ENCODE data around the gene HHAT. TPM values are rescaled to one million over a fixed set of nuclear protein-coding genes. Genes with fewer than 3 reads are reported as not detected.

The HHAT gene
- total and polyA plus RNA-seq, 9 of the 15 experiments (the other 6 are each of a cell fraction or from before 2014, with no cell fraction given) = 0.07 to 0.16 (median 0.13) TPM; not detected in 1

- 11% methylated on average over 1 of the region's 1 CpG for WGBS (ENCODE audit: insufficient coverage, low coverage, missing lambda C conversion rate)
- intact Hi-C loops (cut with micrococcal nuclease) (no loop called here), in situ Hi-C loops (cut with MboI) (no loop called here)
- H2AFZ ChIP-seq (ENCODE audit: low read depth, low read length) = no peak overlapping the region
- no peak overlapping the region for H3K27ac ChIP-seq (ENCODE audit: extremely low read depth, low read depth, low read length)
- H3K9me3 ChIP-seq (replicated peaks; ENCODE audit: control insufficient read depth, insufficient read depth, low read depth, low read length) = no peaks in the 10 kb centered on the region
- no peaks in the 10 kb centered on the region for H3K9me1 ChIP-seq (ENCODE audit: control insufficient read depth, insufficient read depth, low read length)
- DNase-seq (ENCODE audit: extremely low read depth in 1 of 4, low spot score in 3 of 4) (no peak), FAIRE-seq (no peak), ATAC-seq (no peak)
- TF ChIP-seq MAFG (tag; conservative IDR thresholded peaks at IDR 0.05) (no peak), CEBPG (CRISPR knock-in tag; IDR thresholded peaks at IDR 0.05) (no peak), CEBPG (tag; conservative IDR thresholded peaks at IDR 0.05 in 1 of 2, IDR thresholded peaks at IDR 0.05 in 1 of 2) (no peak), ZBTB11 (CRISPR knock-in tag; IDR thresholded peaks at IDR 0.05) (no peak), ZNF354B (CRISPR knock-in tag; IDR thresholded peaks at IDR 0.05) (no peak), GTF2A2 (tag; IDR thresholded peaks at IDR 0.05) (no peak), CCNT2 (IDR thresholded peaks at IDR 0.05; ENCODE audit: borderline replicate concordance, extremely low read depth, insufficient read length, low read depth, low read length) (no peak), ZNF140 (CRISPR knock-in tag; IDR thresholded peaks at IDR 0.05) (no peak), TCF7L2 (IDR thresholded peaks at IDR 0.05; ENCODE audit: low read depth, low read length) (no peak)
- H3K4me2 ChIP-seq (ENCODE audit: insufficient read depth, low read length) = no peak overlapping the region
- ChIA-PET POLR2A (no interaction called here), CTCF (ENCODE audit: low intra/inter-chr PET ratio) (no interaction called here)
- H3K4me1 ChIP-seq (replicated peaks in 1 of 2; ENCODE audit: control insufficient read depth in 2 of 2, insufficient read depth in 2 of 2, low read length in 2 of 2) = no peaks in the 10 kb centered on the region
- no peak overlapping the region for H3K9ac ChIP-seq (ENCODE audit: insufficient read depth in 1 of 2, low read depth in 2 of 2, low read length in 2 of 2)
- no TSS peak for BruUV-seq (replicated peaks)
- no peaks in the 10 kb centered on the region for H3K36me3 ChIP-seq (ENCODE audit: control insufficient read depth, insufficient read depth, low read length)
- no peaks in the 10 kb centered on the region for H3K79me2 ChIP-seq (ENCODE audit: control insufficient read depth, insufficient read depth, low read length)
- no peak overlapping the region for H3K4me3 ChIP-seq
- no peaks in the 10 kb centered on the region for H4K20me1 ChIP-seq (replicated peaks; ENCODE audit: control insufficient read depth, insufficient read depth, low read length)
- no peaks in the 10 kb centered on the region for H3K27me3 ChIP-seq (ENCODE audit: control insufficient read depth in 2 of 2, insufficient read depth in 2 of 2, low read length in 2 of 2)
These were observed 109.1 kb downstream of the HHAT start for GRCh38 chr1:210437781-210438180.
